K562 (cell line): ENCODE data around the gene NUDT5. TPM values are rescaled to one million over a fixed set of nuclear protein-coding genes. Genes with fewer than 3 reads are reported as not detected.
A peak's percentile ranks its signal among the peaks of the same experiment; 100 is the strongest.

ENCODE experiments used
- BRD4 ChIP-seq: fragments of 200-600 bp; sonication (generic); IDR thresholded peaks from 2 replicates; pipeline ENCODE4 v1.6.1; 2017; ENCODE audit warnings: inconsistent platforms
- CCAR2 ChIP-seq: fragments of 200-400 bp; formaldehyde crosslinking; IDR thresholded peaks from 2 replicates; pipeline ENCODE4 v1.6.1; 2017; ENCODE audit warnings: mild to moderate bottlenecking, low read depth, low read length
- HDAC2 ChIP-seq: fragments of 450-650 bp; IDR thresholded peaks from 2 replicates; pipeline ENCODE4 v1.6.1; 2016; ENCODE audit warnings: mild to moderate bottlenecking
- NFXL1 ChIP-seq: fragments of 450-650 bp; formaldehyde crosslinking; IDR thresholded peaks from 2 replicates; pipeline ENCODE4 v1.4.0; 2021; ENCODE audit warnings: mild to moderate bottlenecking
- NR2C1 ChIP-seq, 2 experiments: fragments of 450-650 bp; IDR thresholded peaks; 2 replicates each; pipeline ENCODE4 v1.6.1; 2017; ENCODE audit warnings: mild to moderate bottlenecking in 2 of 2, antibody characterized with exemption in 1 of 2, inconsistent platforms in 1 of 2, missing compliant biosample characterization in 1 of 2, missing genetic modification characterization in 1 of 2
- TAF7 ChIP-seq: fragments of 450-650 bp; IDR thresholded peaks from 2 replicates; pipeline ENCODE4 v1.6.1; 2016; ENCODE audit warnings: missing genetic modification characterization, missing compliant biosample characterization
- TRIM28 ChIP-seq: fragments of 450-650 bp; IDR thresholded peaks from 2 replicates; pipeline ENCODE4 v1.6.1; 2017
- ZNF644 ChIP-seq: fragments of 200-800 bp; sonication (Bioruptor generic); IDR thresholded peaks from 2 replicates; pipeline ENCODE4 v1.6.1; 2016; ENCODE audit warnings: low read depth, missing genetic modification characterization, missing compliant biosample characterization
- polyA plus RNA-seq, 8 experiments: library from polyadenylated mRNA; depleted of rRNA in 4 of 8; stranded (reverse) in 5 of 8; unstranded in 3 of 8; fragments of >200 nt; fragmentation: Nextera tagmentation in 2 of 8; fragmentation: Illumina TruSeq in 1 of 8; extraction: Ambion mirVana in 2 of 8; extraction: Trizol in 1 of 8; gene quantifications; 2 replicates each; pipeline versions ENCODE4 v1.2.1 to v1.2.3, GENCODE V29; 2011 to 2014; ENCODE audit warnings: inconsistent platforms in 1 of 8, missing spikeins in 1 of 8
- total RNA-seq, 7 experiments: library from RNA; depleted of rRNA in 6 of 7; stranded (reverse); fragments of >200 nt in 6 of 7; fragmentation: Illumina TruSeq in 2 of 7; extraction: Trizol in 2 of 7; gene quantifications; 2 replicates each; pipeline versions ENCODE4 v1.2.1 to v1.2.3, GENCODE V29; 2011 to 2021; ENCODE audit warnings: low replicate concordance in 1 of 7
- TF ChIP-seq, protein P1 (sequence below): fragments of 450-650 bp; IDR thresholded peaks from 2 replicates; pipeline ENCODE4 v1.6.1; 2016; ENCODE audit warnings: mild to moderate bottlenecking
- TF ChIP-seq, protein P2 (sequence below): fragments of 200-400 bp; formaldehyde crosslinking; IDR thresholded peaks from 2 replicates; pipeline ENCODE4 v1.6.1; 2017; ENCODE audit warnings: mild to moderate bottlenecking, low read depth, low read length, moderate library complexity

Gene NUDT5
- total and polyA plus RNA-seq, 9 of the 15 experiments (the other 6 are each of a cell fraction or from before 2014, with no cell fraction given): 87.7 to 422 (median 186) TPM

DNA sequence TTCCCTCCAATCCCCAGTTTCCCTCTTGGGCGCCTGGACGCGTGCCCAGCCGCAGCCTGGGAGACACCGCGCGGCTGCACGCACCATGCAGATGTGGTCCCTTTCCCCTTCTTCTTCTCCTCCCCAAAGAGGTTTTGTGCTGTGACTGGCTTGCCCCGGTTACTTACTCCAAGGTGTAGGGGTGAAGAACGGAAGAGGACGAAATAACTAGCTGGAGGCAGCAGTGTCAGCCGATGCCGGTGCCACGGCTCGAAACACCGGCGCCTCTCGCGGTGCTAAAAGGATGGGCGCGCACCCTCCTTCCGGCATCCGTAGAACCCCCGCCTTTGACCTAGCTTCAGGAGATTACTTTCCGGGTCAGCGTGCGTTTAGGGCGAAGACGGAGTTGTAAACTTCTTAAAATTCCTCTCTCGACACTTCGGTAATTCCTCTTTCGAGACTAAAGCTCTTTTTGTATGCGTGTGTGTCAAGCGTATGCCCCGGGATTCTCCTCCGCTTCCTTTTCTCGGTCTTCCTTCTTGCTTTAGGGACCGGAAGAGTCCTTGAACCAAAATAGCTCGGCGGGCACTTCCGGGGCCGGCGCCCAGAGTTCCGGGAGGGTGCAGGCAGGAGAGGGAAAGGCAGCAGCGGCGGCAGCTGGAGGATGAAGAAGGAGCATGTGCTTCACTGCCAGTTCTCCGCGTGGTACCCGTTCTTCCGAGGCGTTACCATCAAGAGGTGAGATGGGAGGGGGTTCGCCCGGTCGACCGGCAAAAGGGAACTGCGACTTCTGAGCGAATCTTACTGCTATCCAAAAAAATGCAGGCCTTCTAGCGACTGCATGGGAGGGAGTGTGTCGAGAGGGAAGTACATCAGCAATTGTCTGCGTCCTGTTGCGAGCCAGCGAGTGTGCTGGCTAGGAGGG is at the start of gene NUDT5, which contains the start of gene CDC123 (continued):
- TF ChIP-seq NR2C1 (IDR thresholded peaks at IDR 0.05) (peak; percentile 100), NR2C1 (tag; IDR thresholded peaks at IDR 0.05) (peak; percentile 100), HDAC2 (peak; percentile 63), BRD4 (peak; percentile 85; the same call in 1 of the 2 replicates), CCAR2 (no peak), TRIM28 (peak; percentile 41; the same call in 1 of the 2 replicates), NFXL1 (CRISPR knock-in tag) (no peak), TAF7 (tag) (peak; percentile 68; the same call in 1 of the 2 replicates), ZNF644 (tag) (no peak)
- TF ChIP-seq, protein P1, sequence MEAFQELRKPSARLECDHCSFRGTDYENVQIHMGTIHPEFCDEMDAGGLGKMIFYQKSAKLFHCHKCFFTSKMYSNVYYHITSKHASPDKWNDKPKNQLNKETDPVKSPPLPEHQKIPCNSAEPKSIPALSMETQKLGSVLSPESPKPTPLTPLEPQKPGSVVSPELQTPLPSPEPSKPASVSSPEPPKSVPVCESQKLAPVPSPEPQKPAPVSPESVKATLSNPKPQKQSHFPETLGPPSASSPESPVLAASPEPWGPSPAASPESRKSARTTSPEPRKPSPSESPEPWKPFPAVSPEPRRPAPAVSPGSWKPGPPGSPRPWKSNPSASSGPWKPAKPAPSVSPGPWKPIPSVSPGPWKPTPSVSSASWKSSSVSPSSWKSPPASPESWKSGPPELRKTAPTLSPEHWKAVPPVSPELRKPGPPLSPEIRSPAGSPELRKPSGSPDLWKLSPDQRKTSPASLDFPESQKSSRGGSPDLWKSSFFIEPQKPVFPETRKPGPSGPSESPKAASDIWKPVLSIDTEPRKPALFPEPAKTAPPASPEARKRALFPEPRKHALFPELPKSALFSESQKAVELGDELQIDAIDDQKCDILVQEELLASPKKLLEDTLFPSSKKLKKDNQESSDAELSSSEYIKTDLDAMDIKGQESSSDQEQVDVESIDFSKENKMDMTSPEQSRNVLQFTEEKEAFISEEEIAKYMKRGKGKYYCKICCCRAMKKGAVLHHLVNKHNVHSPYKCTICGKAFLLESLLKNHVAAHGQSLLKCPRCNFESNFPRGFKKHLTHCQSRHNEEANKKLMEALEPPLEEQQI: 0 out of 2 replicates have a peak, but pooled peaks have one; percentile 36
- TF ChIP-seq, protein P2, sequence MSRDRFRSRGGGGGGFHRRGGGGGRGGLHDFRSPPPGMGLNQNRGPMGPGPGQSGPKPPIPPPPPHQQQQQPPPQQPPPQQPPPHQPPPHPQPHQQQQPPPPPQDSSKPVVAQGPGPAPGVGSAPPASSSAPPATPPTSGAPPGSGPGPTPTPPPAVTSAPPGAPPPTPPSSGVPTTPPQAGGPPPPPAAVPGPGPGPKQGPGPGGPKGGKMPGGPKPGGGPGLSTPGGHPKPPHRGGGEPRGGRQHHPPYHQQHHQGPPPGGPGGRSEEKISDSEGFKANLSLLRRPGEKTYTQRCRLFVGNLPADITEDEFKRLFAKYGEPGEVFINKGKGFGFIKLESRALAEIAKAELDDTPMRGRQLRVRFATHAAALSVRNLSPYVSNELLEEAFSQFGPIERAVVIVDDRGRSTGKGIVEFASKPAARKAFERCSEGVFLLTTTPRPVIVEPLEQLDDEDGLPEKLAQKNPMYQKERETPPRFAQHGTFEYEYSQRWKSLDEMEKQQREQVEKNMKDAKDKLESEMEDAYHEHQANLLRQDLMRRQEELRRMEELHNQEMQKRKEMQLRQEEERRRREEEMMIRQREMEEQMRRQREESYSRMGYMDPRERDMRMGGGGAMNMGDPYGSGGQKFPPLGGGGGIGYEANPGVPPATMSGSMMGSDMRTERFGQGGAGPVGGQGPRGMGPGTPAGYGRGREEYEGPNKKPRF: no peak
